Parathyroid adenoma (tissue), 2 donors: ENCODE results near the gene RAPGEF4.

Source experiments
- H2AFZ ChIP-seq: fragments of 300-600 bp; sonication (generic); one replicate; pipeline ENCODE4 v1.7.0; 2017; ENCODE audit warnings: antibody characterized with exemption, mild to moderate bottlenecking
- H3K27ac ChIP-seq: fragments of 300-600 bp; sonication (generic); one replicate; pipeline ENCODE4 v1.7.0; 2017
- H3K27me3 ChIP-seq: fragments of 300-600 bp; sonication (generic); one replicate; pipeline ENCODE4 v1.7.0; 2017; ENCODE audit warnings: low read length; ENCODE audit not compliant: control insufficient read depth, insufficient read depth
- H3K36me3 ChIP-seq: fragments of 300-600 bp; sonication (generic); one replicate; pipeline ENCODE4 v1.7.0; 2017; ENCODE audit warnings: low read length; ENCODE audit not compliant: control insufficient read depth, insufficient read depth
- H3K4me1 ChIP-seq: fragments of 300-600 bp; sonication (generic); one replicate; pipeline ENCODE4 v1.7.0; 2017; ENCODE audit warnings: control low read depth
- H3K4me2 ChIP-seq: fragments of 300-600 bp; sonication (generic); one replicate; pipeline ENCODE4 v1.7.0; 2017; ENCODE audit warnings: low read length
- H3K4me3 ChIP-seq: fragments of 300-600 bp; sonication (generic); one replicate; pipeline ENCODE4 v1.7.0; 2017; ENCODE audit warnings: low read depth, low read length
- H3K79me2 ChIP-seq: fragments of 300-600 bp; sonication (generic); one replicate; pipeline ENCODE4 v1.7.0; 2017; ENCODE audit warnings: control low read depth
- H3K9ac ChIP-seq: fragments of 300-600 bp; sonication (generic); one replicate; pipeline ENCODE4 v1.7.0; 2017; ENCODE audit warnings: mild to moderate bottlenecking
- H3K9me3 ChIP-seq: fragments of 300-600 bp; sonication (generic); one replicate; pipeline ENCODE4 v1.7.0; 2017; ENCODE audit warnings: low read length; ENCODE audit not compliant: control insufficient read depth
- TF ChIP-seq, protein P1 (sequence below): fragments of 300-600 bp; sonication (generic); IDR thresholded peaks from one replicate; pipeline ENCODE4 v1.7.0; 2017; ENCODE audit warnings: antibody characterized with exemption, mild to moderate bottlenecking
- donor health status: primary hyperparathyroidism.

Gene RAPGEF4

DNA sequence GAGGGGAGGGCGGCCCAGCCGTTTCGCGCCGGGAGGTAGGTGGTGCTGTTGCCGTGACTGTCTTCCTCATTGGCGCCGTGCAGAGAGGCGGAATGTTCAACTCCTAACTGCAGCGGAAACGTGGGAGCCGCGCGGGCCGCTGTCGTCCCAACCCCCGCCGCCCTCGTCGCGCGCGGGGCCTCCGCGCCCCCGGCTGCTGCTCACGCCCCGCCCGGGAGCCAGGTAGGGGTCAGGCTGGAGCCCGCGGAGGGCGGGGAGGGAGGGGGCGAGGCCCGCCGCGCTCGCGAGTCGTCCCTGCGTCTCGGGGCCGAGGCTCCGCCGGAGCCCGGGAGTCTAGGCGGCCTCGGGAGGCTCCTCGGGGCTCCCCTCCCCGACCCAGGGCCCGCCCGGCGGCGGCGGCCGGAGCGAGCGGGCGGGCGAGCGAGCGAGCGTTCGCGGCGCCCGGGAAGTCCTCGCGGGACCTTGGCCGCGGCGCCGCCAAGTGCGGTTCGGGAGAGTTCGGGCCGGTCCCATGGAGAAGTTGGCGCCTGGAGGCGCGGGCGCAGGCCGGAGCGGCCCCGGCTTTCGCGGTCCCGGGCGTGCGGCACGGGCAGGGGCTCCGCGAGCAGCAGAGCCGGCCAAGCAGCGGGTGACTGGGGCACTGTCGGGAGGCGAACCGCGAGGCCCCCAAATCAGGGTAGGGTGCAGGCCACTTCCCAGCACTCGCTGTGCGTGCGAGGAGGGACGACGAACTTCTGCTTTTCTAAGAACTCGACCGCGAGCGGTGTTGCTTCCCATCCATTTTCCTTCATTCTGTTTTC is 340.3 kb downstream of the RAPGEF4 start, which contains the start of gene MAP3K20:
TSS of gene MAP3K20 (plus strand) at position 66 of the 800 bp plus-strand sequence. CDS start 15,186 bp downstream, outside the sequence.
- Histone ChIP-seq H2AFZ (peak within 1 kb of the TSS; percentile 99), H3K79me2 (peaks cover 28% of the 10 kb centered on the region), H3K36me3 (no peaks in the 10 kb centered on the region), H3K4me1 (peaks cover 10% of the 10 kb centered on the region), H3K4me2 (peak within 1 kb of the TSS; percentile 90), H3K9me3 (no peaks in the 10 kb centered on the region), H3K9ac (peak within 1 kb of the TSS; percentile 55), H3K27ac (peak within 1 kb of the TSS; percentile 92), H3K4me3 (peak within 1 kb of the TSS; percentile 65), H3K27me3 (no peaks in the 10 kb centered on the region)
- TF ChIP-seq, protein P1, sequence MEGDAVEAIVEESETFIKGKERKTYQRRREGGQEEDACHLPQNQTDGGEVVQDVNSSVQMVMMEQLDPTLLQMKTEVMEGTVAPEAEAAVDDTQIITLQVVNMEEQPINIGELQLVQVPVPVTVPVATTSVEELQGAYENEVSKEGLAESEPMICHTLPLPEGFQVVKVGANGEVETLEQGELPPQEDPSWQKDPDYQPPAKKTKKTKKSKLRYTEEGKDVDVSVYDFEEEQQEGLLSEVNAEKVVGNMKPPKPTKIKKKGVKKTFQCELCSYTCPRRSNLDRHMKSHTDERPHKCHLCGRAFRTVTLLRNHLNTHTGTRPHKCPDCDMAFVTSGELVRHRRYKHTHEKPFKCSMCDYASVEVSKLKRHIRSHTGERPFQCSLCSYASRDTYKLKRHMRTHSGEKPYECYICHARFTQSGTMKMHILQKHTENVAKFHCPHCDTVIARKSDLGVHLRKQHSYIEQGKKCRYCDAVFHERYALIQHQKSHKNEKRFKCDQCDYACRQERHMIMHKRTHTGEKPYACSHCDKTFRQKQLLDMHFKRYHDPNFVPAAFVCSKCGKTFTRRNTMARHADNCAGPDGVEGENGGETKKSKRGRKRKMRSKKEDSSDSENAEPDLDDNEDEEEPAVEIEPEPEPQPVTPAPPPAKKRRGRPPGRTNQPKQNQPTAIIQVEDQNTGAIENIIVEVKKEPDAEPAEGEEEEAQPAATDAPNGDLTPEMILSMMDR = peak; percentile 50

DNA sequence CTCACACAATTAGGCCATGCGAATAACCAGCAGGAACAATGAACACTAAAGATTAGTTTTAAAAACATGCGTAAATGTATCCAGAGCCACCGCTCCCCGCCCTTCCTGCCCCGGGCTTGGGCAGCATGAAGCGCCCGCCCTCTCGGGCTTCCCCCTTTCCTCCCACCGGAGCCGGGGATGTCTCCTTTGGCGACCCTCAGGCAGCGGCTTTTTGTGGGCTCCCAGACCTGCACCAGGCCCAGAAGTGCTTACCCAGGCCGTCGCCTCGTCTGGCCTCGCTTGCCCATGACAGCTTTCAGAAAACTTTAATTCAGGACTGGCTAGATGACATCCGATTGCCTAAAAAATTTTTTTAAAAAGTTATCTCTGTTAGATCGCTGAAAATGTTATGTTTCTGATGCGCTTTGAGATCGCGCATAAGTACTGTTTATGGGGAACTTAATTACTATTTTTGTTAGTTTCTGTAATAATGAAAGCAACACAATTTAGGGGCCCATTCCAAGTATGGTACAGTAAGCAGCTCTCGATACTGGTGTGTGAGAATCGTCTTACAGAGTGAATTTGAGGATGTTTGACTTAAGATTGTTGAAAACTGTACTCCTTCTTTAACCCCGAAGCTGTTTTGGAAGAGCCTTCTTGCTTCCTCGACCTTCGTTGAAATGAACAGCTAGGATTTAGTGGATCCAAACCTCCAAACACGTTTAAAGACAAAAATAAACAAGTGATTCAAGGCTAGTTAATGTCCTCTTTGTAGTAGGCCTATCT is 341.1 kb downstream of the RAPGEF4 start:
- Histone ChIP-seq H3K79me2 (peaks cover 34% of the 10 kb centered on the region), H3K36me3 (no peaks in the 10 kb centered on the region), H3K27me3 (no peaks in the 10 kb centered on the region), H3K9ac (peak overlapping the region; percentile 55), H3K27ac (peak overlapping the region; percentile 92), H3K4me1 (peaks cover 10% of the 10 kb centered on the region), H3K9me3 (no peaks in the 10 kb centered on the region), H3K4me3 (peak overlapping the region; percentile 65), H2AFZ (peak overlapping the region; percentile 90), H3K4me2 (peak overlapping the region; percentile 90)
- TF ChIP-seq, protein P1 = no peak

DNA sequence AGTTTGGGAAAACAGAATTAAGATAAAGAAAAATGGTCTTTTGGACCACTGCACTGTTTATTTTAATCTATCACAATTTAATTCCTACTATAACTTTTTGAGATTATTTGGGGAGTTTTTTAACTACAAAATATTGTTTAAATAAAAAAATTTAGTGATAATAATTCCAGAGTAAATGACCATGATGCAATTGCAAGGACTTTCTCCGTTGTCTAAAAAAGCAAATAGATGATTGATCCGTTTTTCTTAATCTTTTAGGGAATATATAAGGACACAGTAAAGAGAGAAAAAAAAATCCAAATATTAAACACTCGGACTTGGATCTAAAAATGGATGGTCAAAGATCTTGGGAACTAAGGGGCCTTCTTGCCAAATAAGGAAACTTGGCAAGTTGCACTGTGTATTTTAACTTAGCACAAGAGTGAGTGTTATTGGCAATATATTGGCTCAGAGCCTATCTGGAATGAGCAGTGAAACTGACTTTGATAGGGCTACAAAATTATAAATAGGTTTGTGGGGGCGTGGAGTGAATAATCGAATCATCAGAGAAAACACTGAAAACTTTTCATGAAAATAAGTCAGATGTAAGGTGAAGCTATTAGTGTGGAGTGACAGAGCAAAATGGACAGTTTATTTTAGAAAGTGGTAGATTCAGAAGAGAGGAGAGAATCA is 342.0 kb downstream of the RAPGEF4 start:
- Histone ChIP-seq H3K4me3 (peak overlapping the region; percentile 65), H3K27ac (peak overlapping the region; percentile 92), H3K9ac (no peak overlapping the region)

DNA sequence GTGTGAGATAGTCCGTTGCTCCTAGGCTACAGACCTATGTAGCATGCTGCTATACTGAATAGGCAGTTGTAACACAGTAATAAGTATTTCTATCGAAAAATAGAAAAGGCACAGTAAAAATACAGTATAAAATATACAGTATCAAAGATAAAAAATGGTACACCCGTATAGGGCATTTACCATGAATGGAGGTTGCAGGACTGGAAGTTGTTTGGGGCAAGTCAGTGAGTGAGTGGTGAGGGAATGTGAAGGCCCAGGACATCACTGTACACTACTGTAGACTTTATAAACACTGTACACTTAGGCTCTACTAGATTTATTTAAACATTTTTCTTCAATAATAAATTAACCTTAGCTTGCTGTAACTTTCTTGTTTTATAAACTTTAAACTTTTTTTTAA is 343.5 kb downstream of the RAPGEF4 start:
- H3K4me1 ChIP-seq = peaks cover 10% of the 10 kb centered on the region
- H3K27me3 ChIP-seq = no peaks in the 10 kb centered on the region
- TF ChIP-seq, protein P1 = no peak
- H3K79me2 ChIP-seq = peaks cover 43% of the 10 kb centered on the region
- H3K9ac ChIP-seq = no peak overlapping the region
- no peaks in the 10 kb centered on the region for H3K9me3 ChIP-seq
- no peaks in the 10 kb centered on the region for H3K36me3 ChIP-seq
- no peak overlapping the region for H2AFZ ChIP-seq
- no peak overlapping the region for H3K4me3 ChIP-seq
- no peak overlapping the region for H3K27ac ChIP-seq
- H3K4me2 ChIP-seq = no peak overlapping the region

More for the DNA sequence above, 342.0 kb downstream of the RAPGEF4 start:
- peak overlapping the region; percentile 25 for H2AFZ ChIP-seq
- TF ChIP-seq, protein P1 = no peak
- peaks cover 43% of the 10 kb centered on the region for H3K79me2 ChIP-seq
- H3K4me2 ChIP-seq = no peak overlapping the region
- no peaks in the 10 kb centered on the region for H3K27me3 ChIP-seq
- H3K4me1 ChIP-seq = peaks cover 10% of the 10 kb centered on the region
- H3K36me3 ChIP-seq = no peaks in the 10 kb centered on the region
- H3K9me3 ChIP-seq = no peaks in the 10 kb centered on the region
